ENCODE measurements around the gene MYB.
"Not testable (repeated sequence)": the region's sequence is repeated elsewhere in the genome, so short reads cannot be mapped to it uniquely, and the experiment has no call there.

MYB gene

GRCh38 chr6:135224037-135224647 lies 43.0 kb downstream of the MYB start:
- no peak for FAIRE-seq

GRCh38 chr6:135225911-135226310 lies 44.8 kb downstream of the MYB start:
- no peak for FAIRE-seq

- FAIRE-seq = no peak
Measured at GRCh38 chr6:135226537-135226936, 45.4 kb downstream of the MYB start.

- no peak for FAIRE-seq
Measured at GRCh38 chr6:135227349-135227748, 46.2 kb downstream of the MYB start.

GRCh38 chr6:135227758-135228157 lies 46.6 kb downstream of the MYB start:
- FAIRE-seq = no peak

- no peak for FAIRE-seq
Measured at GRCh38 chr6:135228486-135228885, 47.4 kb downstream of the MYB start.

GRCh38 chr6:135229996-135230395 lies 48.9 kb downstream of the MYB start:
- FAIRE-seq = no peak

- FAIRE-seq = no peak
Measured at GRCh38 chr6:135230711-135231468, 49.8 kb downstream of the MYB start.

GRCh38 chr6:135231469-135231844 lies 50.3 kb downstream of the MYB start:
- FAIRE-seq = no peak

- no peak for FAIRE-seq
Measured at GRCh38 chr6:135233686-135234491, 52.8 kb downstream of the MYB start.

- FAIRE-seq = no peak
Measured at GRCh38 chr6:135234492-135234780, 53.3 kb downstream of the MYB start.

- FAIRE-seq = no peak
Measured at GRCh38 chr6:135235716-135236115, 54.6 kb downstream of the MYB start.

GRCh38 chr6:135236319-135236718 lies 55.2 kb downstream of the MYB start:
- no peak for FAIRE-seq

- FAIRE-seq = no peak
Measured at GRCh38 chr6:135236732-135237131, 55.6 kb downstream of the MYB start.

GRCh38 chr6:135240711-135241110 lies 59.6 kb downstream of the MYB start:
- no peak for FAIRE-seq

- FAIRE-seq = no peak
Measured at GRCh38 chr6:135243871-135244796, 63.0 kb downstream of the MYB start.

GRCh38 chr6:135244805-135245204 lies 63.7 kb downstream of the MYB start:
- no peak for FAIRE-seq

- not testable (repeated sequence) for FAIRE-seq
Measured at GRCh38 chr6:135246412-135247012, 65.4 kb downstream of the MYB start.

- FAIRE-seq = no peak
Measured at GRCh38 chr6:135250234-135250633, 69.1 kb downstream of the MYB start.

GRCh38 chr6:135250751-135251497 lies 69.8 kb downstream of the MYB start:
- FAIRE-seq = no peak
